NB4 (cell line): Measurements from ENCODE around the gene RGS1.
A peak's percentile ranks its signal among the peaks of the same experiment; 100 is the strongest.
"Not testable (repeated sequence)": the region's sequence is repeated elsewhere in the genome, so short reads cannot be mapped to it uniquely, and the experiment has no call there.

Experiments
- DNase-seq: peaks from one replicate; pipeline ENCODE4 v3.0.0; 2010; ENCODE audit warnings: low read depth
- H3K4me3 ChIP-seq: one replicate; pipeline ENCODE4 v1.5.1; 2011; ENCODE audit warnings: mild to moderate bottlenecking, low read depth, low read length, moderate library complexity
- MYC ChIP-seq: IDR thresholded peaks from 2 replicates; pipeline ENCODE4 v1.6.1; 2011; ENCODE audit warnings: low read depth, low read length
- POLR2A ChIP-seq: IDR thresholded peaks from 2 replicates; pipeline ENCODE4 v1.6.1; 2011; ENCODE audit warnings: mild to moderate bottlenecking; ENCODE audit not compliant: insufficient read length; ENCODE audit errors: extremely low read depth
- TF ChIP-seq, protein P1 (sequence below): IDR thresholded peaks from one replicate; pipeline ENCODE4 v1.5.1; 2012; ENCODE audit warnings: low read depth, low read length
- TF ChIP-seq, protein P2 (sequence below): IDR thresholded peaks from 2 replicates; pipeline ENCODE4 v1.6.1; 2011; ENCODE audit warnings: low read depth, low read length

The RGS1 gene

DNA sequence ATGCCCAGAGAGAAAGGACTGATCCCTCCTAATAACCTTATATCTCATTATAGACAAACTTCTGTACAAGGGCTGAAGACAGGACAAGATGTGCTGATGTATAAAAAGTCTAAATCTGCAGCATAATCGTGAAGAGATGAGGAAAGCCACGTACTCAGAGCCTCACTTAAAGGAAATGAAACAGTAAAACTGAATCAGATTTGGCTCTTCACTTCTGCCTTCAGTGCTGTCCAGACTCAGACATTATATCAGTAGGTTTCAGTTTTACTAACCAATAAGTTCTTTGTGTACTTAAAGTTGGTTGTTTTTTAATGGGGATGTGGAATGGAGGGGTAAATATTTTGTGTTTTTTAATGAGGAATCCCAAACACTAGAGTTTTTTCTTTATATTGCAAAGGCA is 45.3 kb upstream of the RGS1 start:
- no peak for DNase-seq
- TF ChIP-seq, protein P1, sequence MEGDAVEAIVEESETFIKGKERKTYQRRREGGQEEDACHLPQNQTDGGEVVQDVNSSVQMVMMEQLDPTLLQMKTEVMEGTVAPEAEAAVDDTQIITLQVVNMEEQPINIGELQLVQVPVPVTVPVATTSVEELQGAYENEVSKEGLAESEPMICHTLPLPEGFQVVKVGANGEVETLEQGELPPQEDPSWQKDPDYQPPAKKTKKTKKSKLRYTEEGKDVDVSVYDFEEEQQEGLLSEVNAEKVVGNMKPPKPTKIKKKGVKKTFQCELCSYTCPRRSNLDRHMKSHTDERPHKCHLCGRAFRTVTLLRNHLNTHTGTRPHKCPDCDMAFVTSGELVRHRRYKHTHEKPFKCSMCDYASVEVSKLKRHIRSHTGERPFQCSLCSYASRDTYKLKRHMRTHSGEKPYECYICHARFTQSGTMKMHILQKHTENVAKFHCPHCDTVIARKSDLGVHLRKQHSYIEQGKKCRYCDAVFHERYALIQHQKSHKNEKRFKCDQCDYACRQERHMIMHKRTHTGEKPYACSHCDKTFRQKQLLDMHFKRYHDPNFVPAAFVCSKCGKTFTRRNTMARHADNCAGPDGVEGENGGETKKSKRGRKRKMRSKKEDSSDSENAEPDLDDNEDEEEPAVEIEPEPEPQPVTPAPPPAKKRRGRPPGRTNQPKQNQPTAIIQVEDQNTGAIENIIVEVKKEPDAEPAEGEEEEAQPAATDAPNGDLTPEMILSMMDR, result no peak
- TF ChIP-seq, protein P2, sequence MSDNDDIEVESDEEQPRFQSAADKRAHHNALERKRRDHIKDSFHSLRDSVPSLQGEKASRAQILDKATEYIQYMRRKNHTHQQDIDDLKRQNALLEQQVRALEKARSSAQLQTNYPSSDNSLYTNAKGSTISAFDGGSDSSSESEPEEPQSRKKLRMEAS, result no peak
- TF ChIP-seq POLR2A (no peak), MYC (no peak)
- H3K4me3 ChIP-seq, result no peak overlapping the region

DNA sequence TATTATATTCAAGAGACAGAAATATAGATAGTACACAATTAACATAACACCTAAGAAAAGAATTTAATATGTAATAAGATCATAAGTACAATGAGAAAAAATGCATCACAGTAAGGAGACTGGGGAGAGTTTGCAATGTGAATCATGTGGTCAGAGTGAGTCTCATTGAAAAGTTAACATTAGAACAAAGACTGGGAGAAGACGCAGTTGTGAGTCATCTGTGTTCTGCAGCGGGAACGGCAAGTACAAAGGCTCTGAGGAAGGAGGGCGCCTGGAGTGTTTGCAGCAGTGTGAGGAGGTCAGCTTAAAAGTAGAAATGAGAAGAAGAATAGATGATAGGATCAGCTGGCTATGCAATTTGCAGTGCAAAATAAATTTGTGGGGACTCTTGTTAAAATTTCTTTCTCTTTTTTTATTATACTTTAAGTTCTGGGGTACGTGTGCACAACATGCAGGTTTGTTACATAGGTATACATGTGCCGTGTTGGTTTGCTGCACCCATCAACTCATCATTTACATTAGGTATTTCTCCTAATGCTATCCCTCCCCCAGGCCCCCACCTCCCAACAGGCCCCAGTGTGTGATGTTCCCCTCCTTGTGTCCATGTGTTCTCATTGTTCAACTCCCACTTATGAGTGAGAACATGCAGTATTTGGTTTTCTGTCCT is 44.4 kb upstream of the RGS1 start:
- peak; percentile 40 for DNase-seq
- H3K4me3 ChIP-seq, result not testable (repeated sequence)

DNA sequence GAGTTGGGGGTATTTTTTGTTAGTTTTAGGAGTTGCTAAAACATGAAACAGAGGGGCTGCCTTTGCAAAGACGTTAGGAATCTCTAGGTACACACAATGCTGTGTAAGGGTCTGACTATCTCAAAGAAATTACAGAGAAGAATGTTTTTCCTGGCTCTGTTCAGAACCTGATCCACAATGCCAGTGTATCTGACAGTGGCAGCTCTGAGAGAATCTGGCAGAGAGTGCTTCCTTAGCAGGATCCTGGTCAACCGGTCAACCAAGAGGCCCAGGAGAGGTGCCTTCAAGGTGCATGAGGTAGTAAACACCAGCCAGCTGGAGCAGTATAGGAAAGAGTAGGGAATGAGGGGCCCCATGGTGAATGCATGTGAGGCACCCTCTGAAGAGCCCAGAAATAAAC is 40.9 kb upstream of the RGS1 start:
- no peak for TF ChIP-seq MYC
- TF ChIP-seq, protein P1, result no peak
- no peak for TF ChIP-seq POLR2A
- TF ChIP-seq, protein P2, result no peak
- H3K4me3 ChIP-seq, result no peak overlapping the region
- DNase-seq, result no peak

DNA sequence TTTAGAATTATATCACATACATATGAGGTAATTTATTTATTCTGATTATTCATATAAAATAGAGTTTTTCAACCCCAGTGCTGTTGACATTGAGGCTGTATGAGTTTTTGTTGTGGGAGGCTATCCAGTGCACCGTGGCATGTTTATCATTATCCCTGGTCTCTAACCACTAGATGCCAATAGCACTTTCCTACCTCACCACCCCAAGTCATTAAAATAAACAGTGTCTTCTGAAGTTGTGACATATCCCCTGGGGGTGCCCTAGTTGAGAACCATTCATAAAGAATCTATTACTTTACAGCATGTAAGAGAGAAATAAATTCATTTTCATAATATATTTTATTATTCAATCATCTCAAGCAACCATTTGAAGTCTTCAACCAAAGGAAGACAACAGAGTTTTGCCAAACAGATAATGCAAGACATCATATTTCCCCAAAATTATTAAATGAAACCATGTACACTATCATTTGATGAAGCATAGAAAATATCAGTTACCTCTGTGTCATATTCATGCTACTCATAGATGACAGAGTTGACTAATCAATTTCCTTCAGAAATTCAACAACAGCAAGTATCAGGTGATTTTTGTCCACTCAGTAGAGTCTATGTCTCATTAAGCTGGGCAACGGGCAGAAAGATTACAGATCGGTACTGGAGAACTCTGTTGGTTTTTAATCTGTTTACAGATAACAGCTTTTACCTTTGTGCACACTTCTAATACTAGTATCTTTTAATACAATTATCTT is 39.5 kb upstream of the RGS1 start:
- TF ChIP-seq POLR2A (no peak), MYC (no peak)
- TF ChIP-seq, protein P1, result no peak
- H3K4me3 ChIP-seq, result no peak overlapping the region
- no peak for DNase-seq

DNA sequence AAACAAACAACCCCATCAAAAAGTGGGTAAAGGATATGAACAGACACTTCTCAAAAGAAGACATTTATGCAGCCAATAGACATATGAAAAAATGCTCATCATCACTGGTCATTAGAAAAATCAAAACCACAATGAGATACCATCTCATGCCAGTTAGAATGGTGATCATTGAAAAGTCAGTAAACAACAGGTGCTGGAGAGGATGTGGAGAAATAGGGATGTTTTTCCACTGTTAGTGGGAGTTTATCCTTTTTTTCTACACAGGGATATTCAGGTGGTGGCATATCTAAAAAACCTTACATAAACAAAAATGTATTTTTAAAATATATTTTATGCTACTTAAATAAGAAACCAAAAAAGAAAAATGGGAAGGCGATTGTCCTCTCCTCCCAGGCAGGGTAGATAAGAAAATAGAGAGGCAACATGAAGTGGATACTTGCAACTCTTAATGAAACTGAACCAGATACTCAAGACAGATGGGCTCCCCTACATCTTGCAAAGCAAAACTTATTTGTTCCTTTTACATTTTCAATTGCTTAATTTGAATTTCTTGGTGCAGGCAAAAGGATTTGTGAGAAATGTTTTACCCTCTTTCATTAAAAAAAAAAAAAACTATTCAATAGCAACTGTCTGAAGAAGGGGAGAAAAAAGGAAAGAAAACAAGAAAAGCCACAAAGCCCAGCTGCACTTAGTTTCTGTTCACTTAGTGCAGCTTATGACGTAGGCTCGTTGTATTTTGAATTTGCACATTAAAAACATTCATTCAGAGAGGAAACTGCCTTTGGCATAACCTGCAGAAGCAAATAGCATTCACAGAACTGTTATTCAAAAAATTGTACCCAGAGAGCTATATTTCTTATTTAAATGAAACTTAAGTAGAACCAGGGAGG is 36.9 kb upstream of the RGS1 start:
- TF ChIP-seq, protein P1, result no peak
- TF ChIP-seq POLR2A (no peak), MYC (no peak)
- TF ChIP-seq, protein P2, result no peak
- no peak for DNase-seq
- no peak overlapping the region for H3K4me3 ChIP-seq

DNA sequence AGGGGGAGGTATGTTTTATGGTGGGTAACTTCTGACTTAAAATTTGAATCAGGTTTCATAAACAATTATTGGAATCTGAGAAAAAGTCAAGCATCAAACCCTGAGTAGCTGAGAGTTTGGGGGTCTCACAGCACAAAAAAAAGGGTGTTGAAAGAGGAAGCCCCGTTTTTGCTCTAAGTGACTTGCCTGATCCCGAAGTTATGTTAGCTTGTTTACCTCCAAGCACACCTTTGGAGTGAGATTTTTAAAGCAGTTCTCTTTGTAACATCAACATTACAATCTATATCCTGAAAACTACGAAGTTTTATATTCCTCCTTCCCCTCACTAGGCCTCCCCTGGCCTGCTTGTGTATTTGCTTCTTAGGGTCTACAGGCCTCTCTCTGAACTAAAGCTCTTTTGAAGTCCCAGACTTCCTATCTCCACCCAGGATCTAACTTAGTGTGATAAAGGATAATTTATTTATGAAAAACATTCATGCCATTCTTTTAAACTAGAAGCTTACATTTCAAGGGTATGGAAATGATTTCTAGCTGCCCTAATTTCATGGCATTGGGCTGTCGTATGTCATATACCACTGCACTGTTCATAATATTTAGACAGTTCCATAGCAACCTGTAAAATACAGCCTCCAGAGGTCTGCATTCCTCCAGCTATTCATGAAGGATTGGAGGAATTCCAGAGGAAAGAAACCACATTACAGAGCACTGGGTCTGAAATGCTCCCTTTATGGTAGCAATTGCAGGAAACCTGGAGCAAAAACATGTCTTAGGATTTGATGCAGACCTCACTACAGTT is 36.1 kb upstream of the RGS1 start:
- no peak overlapping the region for H3K4me3 ChIP-seq
- DNase-seq, result no peak
- no peak for TF ChIP-seq POLR2A
- TF ChIP-seq, protein P1, result no peak
